ENCODE measurements around the gene SURF6. TPM values are rescaled to one million over a fixed set of nuclear protein-coding genes. Genes with fewer than 3 reads are reported as not detected.
A peak's percentile ranks its signal among the peaks of the same experiment; 100 is the strongest.
"Not testable (repeated sequence)": the region's sequence is repeated elsewhere in the genome, so short reads cannot be mapped to it uniquely, and the experiment has no call there.

Gene SURF6
- total RNA-seq, 1 donor from 2014 or later = 23.9 TPM

- Mint-ChIP-seq H3K4me1 (no peaks in the 10 kb centered on the region), H3K27ac (ENCODE audit: unreplicated experiment) (peak overlapping the region; percentile 45), H3K27me3 (ENCODE audit: low read depth) (peaks cover 3% of the 10 kb centered on the region), H3K9me3 (no peaks in the 10 kb centered on the region), H3K36me3 (ENCODE audit: low read depth) (no peaks in the 10 kb centered on the region), H3K4me3 (no peak overlapping the region)
- TF ChIP-seq CTCF (conservative IDR thresholded peaks at IDR 0.05) = no peak
- no peak for DNase-seq (ENCODE audit: low read depth, low spot score)
Measured at GRCh38 chr9:133320421-133320881, 15.5 kb downstream of the SURF6 start.

GRCh38 chr9:133317551-133317950 lies 18.4 kb downstream of the SURF6 start:
- not testable (repeated sequence) for H3K27me3 Mint-ChIP-seq (ENCODE audit: low read depth); H3K36me3 Mint-ChIP-seq (ENCODE audit: low read depth); DNase-seq (ENCODE audit: low read depth, low spot score); H3K9me3 Mint-ChIP-seq; H3K4me1 Mint-ChIP-seq; H3K4me3 Mint-ChIP-seq; H3K27ac Mint-ChIP-seq (ENCODE audit: unreplicated experiment)

GRCh38 chr9:133315997-133316396 lies 20.0 kb downstream of the SURF6 start:
- Mint-ChIP-seq H3K36me3 (ENCODE audit: low read depth) (no peaks in the 10 kb centered on the region), H3K4me1 (no peaks in the 10 kb centered on the region), H3K4me3 (no peak overlapping the region), H3K9me3 (no peaks in the 10 kb centered on the region), H3K27me3 (ENCODE audit: low read depth) (peaks cover 3% of the 10 kb centered on the region), H3K27ac (ENCODE audit: unreplicated experiment) (no peak overlapping the region)
- TF ChIP-seq CTCF (conservative IDR thresholded peaks at IDR 0.05) = no peak
- DNase-seq (ENCODE audit: low read depth, low spot score) = no peak

- no peak for TF ChIP-seq CTCF (conservative IDR thresholded peaks at IDR 0.05)
- H3K36me3 Mint-ChIP-seq (ENCODE audit: low read depth) = no peaks in the 10 kb centered on the region
- no peaks in the 10 kb centered on the region for H3K4me1 Mint-ChIP-seq
- H3K9me3 Mint-ChIP-seq = peaks cover 8% of the 10 kb centered on the region
- DNase-seq (ENCODE audit: low read depth, low spot score) = no peak
- H3K27ac Mint-ChIP-seq (ENCODE audit: unreplicated experiment) = peak overlapping the region; percentile 57
- H3K27me3 Mint-ChIP-seq (ENCODE audit: low read depth) = peaks cover 7% of the 10 kb centered on the region
- H3K4me3 Mint-ChIP-seq = no peak overlapping the region
Measured at GRCh38 chr9:133309608-133310007, 26.4 kb downstream of the SURF6 start.

GRCh38 chr9:133307301-133307700 lies 28.7 kb downstream of the SURF6 start:
- no peak overlapping the region for H3K27ac Mint-ChIP-seq (ENCODE audit: unreplicated experiment)

More at GRCh38 chr9:133307301-133307700, 28.7 kb downstream of the SURF6 start:
- no peak overlapping the region for H3K4me3 Mint-ChIP-seq
- H3K9me3 Mint-ChIP-seq = peaks cover 8% of the 10 kb centered on the region
- no peaks in the 10 kb centered on the region for H3K4me1 Mint-ChIP-seq
- H3K27me3 Mint-ChIP-seq (ENCODE audit: low read depth) = peaks cover 7% of the 10 kb centered on the region
- TF ChIP-seq CTCF (conservative IDR thresholded peaks at IDR 0.05) = no peak
- H3K36me3 Mint-ChIP-seq (ENCODE audit: low read depth) = no peaks in the 10 kb centered on the region
- no peak for DNase-seq (ENCODE audit: low read depth, low spot score)
